Coronary artery (tissue), 2 donors: ENCODE data around the gene NR0B2.

Source experiments
- DNase-seq: peaks from one replicate; pipeline ENCODE4 v3.0.0-alpha.2; 2017; ENCODE audit warnings: low spot score
- H3K27ac ChIP-seq, 2 donors: fragments of 200-600 bp; sonication (generic); one replicate each; pipeline ENCODE4 v1.5.1; 2016 to 2019
- H3K4me3 ChIP-seq: fragments of 200-600 bp; sonication (generic); 2 replicates; pipeline ENCODE4 v1.5.1; 2016; ENCODE audit warnings: mild to moderate bottlenecking, moderate library complexity
- CTCF ChIP-seq: fragments of 200-600 bp; sonication (generic); IDR thresholded peaks from one replicate; pipeline ENCODE4 v1.5.1; 2019; ENCODE audit warnings: antibody characterized with exemption

Gene NR0B2

GRCh38 chr1:26907071-26907917, 6.5 kb downstream of the NR0B2 start:
- no peak for TF ChIP-seq CTCF
- H3K4me3 ChIP-seq = no peak overlapping the region
- H3K27ac ChIP-seq = no peak overlapping the region
- DNase-seq = no peak

- peak overlapping the region; percentile 95 for H3K4me3 ChIP-seq
- DNase-seq = no peak
- peak overlapping the region; percentile 63 to 79 for H3K27ac ChIP-seq
- no peak for TF ChIP-seq CTCF
These were observed 12.8 kb downstream of the NR0B2 start for GRCh38 chr1:26900815-26901511.

- DNase-seq = peak; percentile 92
- peak within 1 kb of the TSS; percentile 63 to 79 for H3K27ac ChIP-seq
- peak within 1 kb of the TSS; percentile 95 for H3K4me3 ChIP-seq
- no peak for TF ChIP-seq CTCF
These were observed 13.6 kb downstream of the NR0B2 start, which contains the start of gene GPATCH3 for GRCh38 chr1:26900001-26900814. TSS of gene GPATCH3 (minus strand) at chr1:26900467. CDS start at chr1:26900442, 25 bp downstream.

- no peak for DNase-seq
- no peak for TF ChIP-seq CTCF
- Histone ChIP-seq H3K27ac (no peak overlapping the region), H3K4me3 (no peak overlapping the region)
These were observed 16.4 kb downstream of the NR0B2 start for GRCh38 chr1:26897351-26897750.

GRCh38 chr1:26894263-26894662, 19.5 kb downstream of the NR0B2 start:
- H3K27ac ChIP-seq = no peak overlapping the region
- H3K4me3 ChIP-seq = no peak overlapping the region
- TF ChIP-seq CTCF = no peak
- DNase-seq = no peak

- no peak for DNase-seq
- Histone ChIP-seq H3K4me3 (peak overlapping the region; percentile 86), H3K27ac (peak overlapping the region; percentile 84 to 88)
- no peak for TF ChIP-seq CTCF
These were observed 23.3 kb downstream of the NR0B2 start for GRCh38 chr1:26890467-26890796.
